IPS-18a (cell line): Measurements from ENCODE around the gene PTPRJ.
"Not testable (repeated sequence)": the region's sequence is repeated elsewhere in the genome, so short reads cannot be mapped to it uniquely, and the experiment has no call there.

ENCODE experiments used
- H3K27ac ChIP-seq: one replicate; pipeline ENCODE4 v1.5.1; 2013; ENCODE audit warnings: low read length
- H3K27me3 ChIP-seq: one replicate; pipeline ENCODE4 v1.6.1; 2013; ENCODE audit warnings: mild to moderate bottlenecking, low read length; ENCODE audit not compliant: control insufficient read depth, insufficient read depth
- H3K36me3 ChIP-seq: one replicate; pipeline ENCODE4 v1.6.1; 2013; ENCODE audit warnings: low read depth, low read length; ENCODE audit not compliant: control insufficient read depth
- H3K4me1 ChIP-seq: one replicate; pipeline ENCODE4 v1.6.1; 2013; ENCODE audit warnings: low read depth, low read length; ENCODE audit not compliant: control insufficient read depth
- H3K4me3 ChIP-seq: one replicate; pipeline ENCODE4 v1.5.1; 2013; ENCODE audit warnings: low read length
- H3K9ac ChIP-seq: one replicate; pipeline ENCODE4 v1.6.1; 2013; ENCODE audit warnings: mild to moderate bottlenecking, low read length, moderate library complexity
- H3K9me3 ChIP-seq: one replicate; pipeline ENCODE4 v1.6.1; 2013; ENCODE audit warnings: low read depth, low read length; ENCODE audit not compliant: control insufficient read depth

The PTPRJ gene

DNA sequence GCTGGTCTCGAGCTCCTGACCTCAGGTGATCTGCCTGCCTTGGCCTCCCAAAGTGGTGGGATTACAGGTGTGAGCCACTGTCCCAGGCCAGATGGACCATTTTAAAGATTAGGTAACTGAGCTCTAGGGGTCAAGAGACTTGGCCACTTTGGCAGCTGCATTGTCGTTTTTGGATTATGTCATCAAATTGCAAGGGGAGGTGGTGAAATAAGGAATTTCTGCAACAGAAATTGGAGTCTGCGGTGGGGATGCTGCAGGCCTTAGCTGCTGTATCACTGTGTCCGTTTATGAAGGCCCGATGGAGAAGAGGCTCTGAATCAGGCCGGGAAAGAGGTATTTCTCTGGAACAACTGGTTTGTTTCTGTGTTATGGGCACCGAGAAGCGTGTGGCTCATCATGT, 34.6 kb downstream of the PTPRJ start:
- no peaks in the 10 kb centered on the region for H3K27me3 ChIP-seq
- H3K27ac ChIP-seq, result no peak overlapping the region
- no peak overlapping the region for H3K9ac ChIP-seq
- H3K4me3 ChIP-seq, result no peak overlapping the region
- no peaks in the 10 kb centered on the region for H3K9me3 ChIP-seq
- peaks cover 21% of the 10 kb centered on the region for H3K4me1 ChIP-seq
- no peaks in the 10 kb centered on the region for H3K36me3 ChIP-seq

DNA sequence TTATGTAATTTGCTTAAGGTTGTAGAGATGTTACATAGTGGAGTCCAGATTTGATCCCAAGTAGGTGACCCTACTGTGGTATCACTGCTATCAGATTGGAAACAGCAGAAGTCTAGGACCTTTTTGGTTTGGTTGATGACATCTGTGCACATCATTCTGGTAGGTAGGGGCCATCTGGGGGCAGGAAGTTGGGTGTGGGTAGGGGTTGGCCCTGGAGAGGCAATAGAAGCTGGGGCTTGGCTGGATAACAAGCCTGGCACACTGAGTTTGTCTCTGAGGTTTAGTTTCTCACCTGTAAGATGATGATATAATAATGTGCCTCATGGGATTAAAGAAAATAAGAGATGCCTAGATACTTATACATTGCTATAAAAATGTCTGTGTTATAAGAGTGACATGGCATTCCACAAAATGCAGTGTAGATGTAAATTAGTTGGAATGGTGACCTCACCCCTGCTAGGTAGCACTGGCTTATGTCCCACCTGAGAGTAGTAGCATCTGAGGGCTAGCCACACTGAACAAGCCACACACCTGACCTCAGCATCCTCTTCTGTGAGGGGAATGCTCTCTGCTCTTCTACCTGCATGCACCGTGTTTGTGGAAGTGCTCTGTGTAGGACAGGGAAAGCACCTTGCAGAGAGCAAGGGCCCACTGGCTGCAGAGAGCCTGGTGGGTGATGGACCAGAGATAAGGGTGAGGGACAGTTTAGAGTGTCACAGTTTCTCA, 36.9 kb downstream of the PTPRJ start:
- Histone ChIP-seq H3K9me3 (no peaks in the 10 kb centered on the region), H3K9ac (no peak overlapping the region), H3K4me3 (no peak overlapping the region), H3K27me3 (no peaks in the 10 kb centered on the region), H3K36me3 (no peaks in the 10 kb centered on the region), H3K27ac (no peak overlapping the region), H3K4me1 (peaks cover 21% of the 10 kb centered on the region)

DNA sequence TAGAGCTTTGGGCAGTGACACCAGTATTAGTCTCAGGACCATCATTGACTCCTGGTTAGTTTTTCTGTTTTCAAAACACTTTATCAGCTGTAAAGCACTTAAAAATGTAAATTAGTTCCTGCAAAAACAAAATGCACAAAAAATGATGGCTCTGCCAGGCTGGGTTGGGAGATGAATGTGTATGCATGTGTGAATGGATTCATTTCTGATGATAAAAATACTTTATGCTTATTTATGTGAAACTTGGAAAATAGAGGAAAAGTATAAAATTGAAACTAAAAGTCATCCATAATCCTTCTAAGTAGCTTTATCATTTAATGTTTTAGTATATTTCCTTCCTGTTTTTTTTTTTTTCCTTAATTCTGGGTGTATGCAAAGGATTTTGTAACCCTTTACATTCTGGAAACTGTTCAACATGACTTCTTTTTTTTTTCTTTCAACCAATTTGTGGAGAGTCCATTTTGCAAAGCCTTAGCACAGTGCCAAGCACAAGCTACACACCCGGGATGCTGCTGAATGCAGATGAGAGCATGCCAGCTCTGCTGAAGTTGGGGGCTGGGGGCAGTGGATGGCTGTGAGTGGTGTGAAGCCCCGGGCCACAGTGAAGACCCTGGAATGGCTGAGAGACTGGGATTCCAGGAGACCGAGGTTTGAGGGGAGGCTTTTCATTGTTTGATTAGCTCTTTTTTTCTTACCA, 37.6 kb downstream of the PTPRJ start:
- Histone ChIP-seq H3K9ac (peak overlapping the region; percentile 30), H3K4me3 (peak overlapping the region; percentile 25), H3K36me3 (no peaks in the 10 kb centered on the region), H3K27ac (no peak overlapping the region), H3K27me3 (no peaks in the 10 kb centered on the region), H3K9me3 (no peaks in the 10 kb centered on the region), H3K4me1 (peaks cover 21% of the 10 kb centered on the region)

DNA sequence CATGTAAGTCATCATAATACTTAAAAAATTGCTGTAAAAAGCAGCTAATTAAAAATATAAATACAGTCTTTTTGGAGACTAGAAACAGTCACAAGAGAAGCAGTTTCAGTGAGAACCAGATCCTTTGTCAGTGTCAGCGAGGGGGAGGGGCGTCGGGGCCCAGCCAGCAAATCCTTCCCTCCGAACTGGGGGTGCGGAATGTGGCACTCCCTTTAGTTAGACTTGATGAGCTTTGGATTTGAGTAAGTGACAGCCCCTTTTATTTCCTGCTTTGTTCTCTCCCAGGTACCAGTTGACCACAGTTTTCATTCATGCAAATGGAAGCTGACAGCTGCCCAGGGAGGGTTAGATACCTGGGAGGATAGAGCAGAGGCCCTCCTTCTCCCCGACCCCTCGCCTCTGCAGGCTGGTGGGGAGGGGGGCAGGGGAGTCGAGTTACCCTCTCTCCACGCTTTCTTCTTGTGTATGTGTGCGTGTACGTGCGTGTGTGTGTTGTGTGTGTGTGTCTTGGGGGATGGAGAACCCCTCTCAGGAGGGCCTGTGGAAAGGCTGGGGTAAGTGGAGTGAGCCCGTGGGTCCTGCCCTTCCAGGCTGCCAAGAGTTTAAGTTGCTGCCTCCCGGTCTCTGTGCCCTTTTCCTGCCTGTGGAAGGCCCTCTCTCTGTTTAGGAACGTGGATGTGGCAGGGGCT, 38.3 kb downstream of the PTPRJ start:
- peak overlapping the region; percentile 30 for H3K9ac ChIP-seq
- peak overlapping the region; percentile 25 for H3K4me3 ChIP-seq
- H3K27me3 ChIP-seq, result no peaks in the 10 kb centered on the region
- no peak overlapping the region for H3K27ac ChIP-seq
- no peaks in the 10 kb centered on the region for H3K36me3 ChIP-seq
- no peaks in the 10 kb centered on the region for H3K9me3 ChIP-seq
- peaks cover 21% of the 10 kb centered on the region for H3K4me1 ChIP-seq

DNA sequence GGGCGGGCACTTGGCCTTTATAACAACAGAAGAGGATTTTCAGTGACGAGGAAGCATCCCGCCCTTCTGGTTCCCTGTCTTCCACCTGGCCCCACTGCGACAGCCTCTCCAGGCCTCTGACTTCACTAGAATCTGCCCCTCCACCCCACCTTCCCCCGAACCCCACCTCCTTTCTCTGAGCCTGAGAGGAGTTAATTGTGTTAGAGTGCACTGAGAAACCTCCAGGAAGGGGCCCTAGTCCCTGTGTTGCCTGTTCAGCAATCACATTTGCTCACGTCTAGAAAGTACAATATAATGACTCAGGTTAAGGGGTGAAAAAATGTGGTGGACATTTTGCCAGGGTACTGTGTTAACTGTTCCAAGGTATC, 38.8 kb downstream of the PTPRJ start:
- Histone ChIP-seq H3K36me3 (no peaks in the 10 kb centered on the region), H3K9ac (no peak overlapping the region), H3K4me1 (peaks cover 21% of the 10 kb centered on the region), H3K4me3 (peak overlapping the region; percentile 25), H3K27me3 (no peaks in the 10 kb centered on the region), H3K27ac (no peak overlapping the region), H3K9me3 (no peaks in the 10 kb centered on the region)

DNA sequence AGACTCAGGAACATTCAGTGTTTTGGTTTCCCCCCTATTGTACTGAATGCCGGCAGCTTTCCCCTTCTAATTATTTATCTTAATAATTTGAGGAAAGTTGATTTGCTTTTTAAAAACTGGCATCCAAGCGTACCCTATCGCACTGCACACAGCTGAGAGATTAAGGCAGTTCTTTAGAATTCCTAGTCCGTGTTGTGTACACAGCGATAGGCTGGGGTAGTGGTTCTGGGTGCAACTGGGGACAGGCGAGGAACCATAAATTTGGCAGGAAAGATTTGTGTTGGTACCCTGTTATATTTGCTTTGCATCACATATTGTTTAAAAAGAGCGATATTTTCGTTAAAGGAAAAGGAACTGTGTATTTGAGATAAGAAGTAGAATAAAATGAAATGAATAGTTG, 39.2 kb downstream of the PTPRJ start:
- no peak overlapping the region for H3K27ac ChIP-seq
- H3K36me3 ChIP-seq, result no peaks in the 10 kb centered on the region
- no peaks in the 10 kb centered on the region for H3K27me3 ChIP-seq
- no peaks in the 10 kb centered on the region for H3K9me3 ChIP-seq
- peaks cover 21% of the 10 kb centered on the region for H3K4me1 ChIP-seq
- no peak overlapping the region for H3K9ac ChIP-seq
- H3K4me3 ChIP-seq, result no peak overlapping the region

DNA sequence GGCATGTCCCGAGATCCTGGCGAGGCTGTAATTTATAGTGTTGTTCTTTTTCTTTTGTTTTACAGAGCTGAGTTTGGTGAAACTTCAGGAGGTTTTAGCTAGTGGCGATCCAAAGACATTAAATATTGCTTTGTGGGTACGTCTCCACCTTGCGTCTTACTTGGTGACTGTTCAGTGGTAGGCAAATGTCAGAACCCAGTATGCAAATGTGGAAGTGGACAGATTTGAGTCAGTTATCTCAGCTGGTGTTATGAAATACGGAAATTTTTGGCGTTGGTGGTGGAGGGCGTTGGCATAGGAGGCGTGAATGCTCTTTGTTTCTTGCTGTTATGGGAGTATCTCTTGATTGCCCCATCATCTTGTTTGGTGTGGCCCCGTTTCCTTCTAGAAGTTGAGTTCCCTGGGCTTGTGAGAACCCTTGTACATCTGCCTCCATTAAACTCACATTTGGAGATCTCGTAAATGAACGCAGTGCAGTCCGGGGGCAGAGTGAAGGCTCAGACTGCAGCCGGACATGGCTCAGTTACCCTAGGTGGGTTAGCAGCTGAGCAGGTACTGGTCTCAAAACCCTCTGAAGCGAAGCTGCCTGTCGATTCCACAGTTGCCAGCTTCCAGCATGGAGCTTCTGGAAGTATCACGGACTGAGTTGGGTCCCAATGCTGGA, 39.9 kb downstream of the PTPRJ start:
- Histone ChIP-seq H3K4me1 (peaks cover 21% of the 10 kb centered on the region), H3K4me3 (no peak overlapping the region), H3K27me3 (no peaks in the 10 kb centered on the region), H3K36me3 (no peaks in the 10 kb centered on the region), H3K9me3 (no peaks in the 10 kb centered on the region), H3K27ac (no peak overlapping the region), H3K9ac (no peak overlapping the region)

DNA sequence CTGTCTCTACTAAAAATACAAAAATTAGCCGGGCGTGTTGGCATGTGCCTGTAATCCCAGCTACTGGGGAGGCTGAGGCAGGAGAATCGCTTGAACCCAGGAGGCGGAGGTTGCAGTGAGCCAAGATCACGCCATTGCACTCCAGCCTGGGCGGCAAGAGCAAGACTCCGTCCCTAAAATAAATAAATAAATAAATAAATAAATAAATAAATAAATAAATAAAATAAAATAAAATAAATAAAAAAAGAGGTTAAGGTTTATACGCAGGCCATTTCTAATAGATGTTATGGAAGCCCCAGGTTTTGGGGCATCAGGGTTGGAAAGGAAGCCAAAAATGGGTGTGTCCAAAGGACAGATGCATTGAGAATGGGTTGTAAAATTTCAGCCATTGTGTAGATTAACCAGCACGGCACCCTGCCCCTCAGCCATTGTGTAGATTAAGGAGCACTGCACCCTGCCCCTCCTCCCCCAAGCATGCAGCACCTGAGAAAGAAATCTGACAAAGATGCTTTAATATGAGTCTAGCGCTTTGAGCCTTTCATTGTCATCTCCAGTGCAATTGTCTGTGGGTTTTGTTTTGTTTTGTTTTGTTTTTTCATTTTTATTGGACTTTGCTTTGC, 41.0 kb downstream of the PTPRJ start:
- peaks cover 21% of the 10 kb centered on the region for H3K4me1 ChIP-seq
- H3K36me3 ChIP-seq, H3K9ac ChIP-seq, H3K27me3 ChIP-seq, H3K27ac ChIP-seq, H3K9me3 ChIP-seq, H3K4me3 ChIP-seq: not testable (repeated sequence)

DNA sequence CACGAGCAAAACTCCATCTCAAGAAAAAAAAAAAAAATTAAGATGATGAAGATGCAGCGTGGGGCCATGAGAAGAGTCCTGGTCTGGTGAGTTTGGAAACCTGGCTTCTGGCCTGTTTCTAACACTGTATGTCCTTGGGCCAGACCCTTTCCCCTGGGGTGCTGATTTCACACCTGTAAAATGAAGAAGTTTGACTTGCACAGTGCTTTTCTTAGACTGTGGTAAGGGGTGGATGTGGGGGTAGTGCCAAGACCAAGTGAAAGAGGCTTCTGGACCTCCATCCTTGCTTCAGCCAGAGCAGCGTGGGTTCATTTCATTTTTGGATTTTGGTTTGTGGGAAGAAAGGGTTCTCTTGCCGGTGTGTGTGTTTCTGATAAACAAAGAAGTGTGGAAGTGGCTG, 42.1 kb downstream of the PTPRJ start:
- peaks cover 16% of the 10 kb centered on the region for H3K4me1 ChIP-seq
- no peaks in the 10 kb centered on the region for H3K36me3 ChIP-seq
- H3K27ac ChIP-seq, result no peak overlapping the region
- no peaks in the 10 kb centered on the region for H3K9me3 ChIP-seq
- H3K9ac ChIP-seq, result no peak overlapping the region
- H3K27me3 ChIP-seq, result no peaks in the 10 kb centered on the region
- no peak overlapping the region for H3K4me3 ChIP-seq

DNA sequence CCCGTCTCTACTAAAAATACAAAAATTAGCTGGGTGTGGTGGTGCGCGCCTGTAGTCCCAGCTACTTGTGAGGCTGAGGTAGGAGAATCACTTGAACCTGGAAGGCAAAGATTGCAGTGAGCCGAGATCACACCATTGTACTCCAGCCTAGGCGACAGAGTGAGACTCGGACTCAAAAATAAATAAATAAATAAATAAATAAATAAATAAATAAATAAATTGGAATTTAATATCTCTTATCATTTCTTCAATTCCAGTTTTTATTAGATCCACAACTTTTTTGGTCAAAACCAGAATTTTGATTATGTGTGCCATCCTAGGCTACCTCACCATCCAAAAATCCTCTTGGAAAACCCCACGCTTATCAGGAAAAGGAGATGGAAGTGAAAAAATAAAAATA, 43.2 kb downstream of the PTPRJ start:
- H3K9ac ChIP-seq, H3K36me3 ChIP-seq, H3K4me1 ChIP-seq, H3K27me3 ChIP-seq, H3K27ac ChIP-seq, H3K9me3 ChIP-seq, H3K4me3 ChIP-seq: not testable (repeated sequence)

DNA sequence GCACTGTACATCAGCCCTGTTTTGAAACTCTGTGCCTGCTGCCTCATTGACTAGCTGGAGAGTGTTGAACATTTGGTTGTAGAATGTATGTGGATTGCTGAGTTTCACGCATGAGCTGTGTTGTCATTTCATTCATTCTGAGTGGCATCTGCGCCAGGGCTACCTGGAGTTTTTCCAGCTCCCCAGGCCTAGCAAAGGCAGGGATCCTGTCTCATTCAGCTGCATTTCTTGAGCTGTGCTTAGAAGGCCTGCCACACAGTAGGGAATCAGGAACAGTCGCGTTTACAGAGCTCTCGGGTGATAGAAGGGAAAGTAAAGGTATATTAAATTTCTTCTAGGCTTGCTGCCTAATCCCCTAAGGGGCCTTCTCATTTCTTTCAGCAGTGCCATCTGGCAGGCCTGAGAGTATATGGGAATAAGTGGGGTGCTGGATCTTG, 44.3 kb downstream of the PTPRJ start:
- no peak overlapping the region for H3K27ac ChIP-seq
- H3K27me3 ChIP-seq, result no peaks in the 10 kb centered on the region
- H3K4me1 ChIP-seq, result peaks cover 5% of the 10 kb centered on the region
- H3K9me3 ChIP-seq, result no peaks in the 10 kb centered on the region
- no peak overlapping the region for H3K9ac ChIP-seq
- no peak overlapping the region for H3K4me3 ChIP-seq
- H3K36me3 ChIP-seq, result no peaks in the 10 kb centered on the region
